Measurements from ENCODE around the gene FOXJ3. TPM values are rescaled to one million over a fixed set of nuclear protein-coding genes. Genes with fewer than 3 reads are reported as not detected.

The FOXJ3 gene
- total RNA-seq, 1 experiment from 2014 or later = 55.5 TPM

GRCh38 chr1:42330215-42330614 is 4.8 kb downstream of the FOXJ3 start:
- H3K9me3 ChIP-seq (ENCODE audit: low read length) = no peaks in the 10 kb centered on the region
- H3K27ac ChIP-seq (ENCODE audit: low read length) = no peak overlapping the region
- no peak overlapping the region for H2AFZ ChIP-seq (ENCODE audit: low read length)
- no peaks in the 10 kb centered on the region for H3K36me3 ChIP-seq (ENCODE audit: insufficient read depth, low read length)
- peaks cover 97% of the 10 kb centered on the region for H3K79me2 ChIP-seq (ENCODE audit: low read length)
- peaks cover 46% of the 10 kb centered on the region for H4K20me1 ChIP-seq (ENCODE audit: insufficient read depth, low read depth, low read length)
- no peak overlapping the region for H3K4me3 ChIP-seq (ENCODE audit: low read length)
- no peak overlapping the region for H3K4me2 ChIP-seq (ENCODE audit: low read depth, low read length, poor library complexity, severe bottlenecking)
- no peaks in the 10 kb centered on the region for H3K9me2 ChIP-seq (replicated peaks; ENCODE audit: insufficient read depth, low read length)
- no peak overlapping the region for H3K9ac ChIP-seq (ENCODE audit: low read length)
- H3K4me1 ChIP-seq (ENCODE audit: low read length) = peaks cover 15% of the 10 kb centered on the region
- DNase-seq = no peak
- H3K27me3 ChIP-seq (ENCODE audit: low read length) = no peaks in the 10 kb centered on the region

DNA sequence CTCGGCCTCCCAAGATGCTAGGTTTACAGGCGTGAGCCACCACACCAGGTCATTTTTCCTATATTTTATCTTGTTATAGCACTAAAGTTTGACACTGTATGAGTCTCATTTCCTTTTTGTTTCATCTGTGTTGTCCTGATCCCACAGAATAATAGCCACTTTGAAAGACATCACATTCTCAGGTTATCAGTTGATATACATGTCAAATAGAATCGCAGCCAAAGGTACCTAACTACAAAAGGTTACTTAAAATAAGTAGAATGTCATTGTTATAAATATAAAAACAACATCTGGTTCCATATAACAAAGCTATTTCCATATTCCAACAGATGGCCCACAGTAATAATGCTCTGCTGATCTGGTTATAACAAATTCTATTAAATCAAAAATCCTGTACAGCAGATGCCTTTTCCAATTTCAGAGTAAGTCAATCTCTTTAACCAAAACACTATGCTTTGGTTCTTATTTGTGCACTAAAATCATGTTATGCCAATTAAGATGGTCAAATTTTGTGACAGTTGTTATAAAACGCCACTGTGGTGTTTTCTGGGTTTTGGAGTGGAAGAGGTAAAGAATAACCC is 6.0 kb downstream of the FOXJ3 start:
- H3K27me3 ChIP-seq (ENCODE audit: low read length) = no peaks in the 10 kb centered on the region
- H2AFZ ChIP-seq (ENCODE audit: low read length) = no peak overlapping the region
- DNase-seq = no peak
- H4K20me1 ChIP-seq (ENCODE audit: insufficient read depth, low read depth, low read length) = peaks cover 48% of the 10 kb centered on the region
- H3K4me1 ChIP-seq (ENCODE audit: low read length) = peaks cover 15% of the 10 kb centered on the region
- H3K4me2 ChIP-seq (ENCODE audit: low read depth, low read length, poor library complexity, severe bottlenecking) = no peak overlapping the region
- no peaks in the 10 kb centered on the region for H3K36me3 ChIP-seq (ENCODE audit: insufficient read depth, low read length)
- H3K4me3 ChIP-seq (ENCODE audit: low read length) = no peak overlapping the region
- no peaks in the 10 kb centered on the region for H3K9me3 ChIP-seq (ENCODE audit: low read length)
- no peaks in the 10 kb centered on the region for H3K9me2 ChIP-seq (replicated peaks; ENCODE audit: insufficient read depth, low read length)
- no peak overlapping the region for H3K27ac ChIP-seq (ENCODE audit: low read length)
- peaks cover 98% of the 10 kb centered on the region for H3K79me2 ChIP-seq (ENCODE audit: low read length)
- no peak overlapping the region for H3K9ac ChIP-seq (ENCODE audit: low read length)

DNA sequence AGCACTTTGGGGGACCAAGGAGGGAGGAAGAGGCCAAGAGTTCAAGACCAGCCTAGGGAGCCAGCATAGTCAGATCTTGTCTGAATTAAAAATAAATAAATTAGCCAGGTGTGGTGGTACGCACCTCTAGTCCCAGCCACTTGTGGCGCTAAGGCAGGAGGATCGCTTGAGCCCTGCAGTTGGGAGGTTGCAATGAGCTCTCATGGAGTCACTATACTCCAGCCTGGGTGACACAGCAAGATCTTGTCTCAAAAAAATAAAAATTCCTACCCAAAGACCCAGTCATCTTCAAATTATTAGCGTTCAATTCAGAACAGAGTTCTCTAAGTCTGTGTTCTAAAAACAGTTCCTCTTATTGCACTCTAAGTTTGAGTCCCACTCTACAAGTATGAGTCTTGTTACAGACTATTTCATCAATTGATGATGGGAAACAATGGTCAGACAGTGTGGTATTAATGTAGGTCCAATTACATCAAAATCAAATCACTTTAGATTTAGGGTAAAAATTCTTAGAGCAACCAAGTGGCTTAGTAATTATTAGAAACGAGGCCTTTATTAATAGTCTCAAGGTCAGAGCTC is 6.9 kb downstream of the FOXJ3 start:
- H4K20me1 ChIP-seq (ENCODE audit: insufficient read depth, low read depth, low read length) = peaks cover 46% of the 10 kb centered on the region
- H3K4me1 ChIP-seq (ENCODE audit: low read length) = peaks cover 10% of the 10 kb centered on the region

GRCh38 chr1:42325014-42325402 is 10.0 kb downstream of the FOXJ3 start:
- Histone ChIP-seq H4K20me1 (ENCODE audit: insufficient read depth, low read depth, low read length) (peaks cover 38% of the 10 kb centered on the region), H3K4me1 (ENCODE audit: low read length) (peaks cover 8% of the 10 kb centered on the region), H3K9me2 (replicated peaks; ENCODE audit: insufficient read depth, low read length) (no peaks in the 10 kb centered on the region)

More for the DNA sequence above, 6.9 kb downstream of the FOXJ3 start:
- no peak overlapping the region for H3K9ac ChIP-seq (ENCODE audit: low read length)
- no peak for DNase-seq
- no peaks in the 10 kb centered on the region for H3K9me3 ChIP-seq (ENCODE audit: low read length)
- H3K4me3 ChIP-seq (ENCODE audit: low read length) = no peak overlapping the region
- no peaks in the 10 kb centered on the region for H3K9me2 ChIP-seq (replicated peaks; ENCODE audit: insufficient read depth, low read length)
- no peak overlapping the region for H3K4me2 ChIP-seq (ENCODE audit: low read depth, low read length, poor library complexity, severe bottlenecking)
- H3K79me2 ChIP-seq (ENCODE audit: low read length) = peaks cover 96% of the 10 kb centered on the region
- H3K27ac ChIP-seq (ENCODE audit: low read length) = no peak overlapping the region
- H3K36me3 ChIP-seq (ENCODE audit: insufficient read depth, low read length) = no peaks in the 10 kb centered on the region
- H3K27me3 ChIP-seq (ENCODE audit: low read length) = no peaks in the 10 kb centered on the region
- H2AFZ ChIP-seq (ENCODE audit: low read length) = no peak overlapping the region

GRCh38 chr1:42324398-42325013 is 10.5 kb downstream of the FOXJ3 start:
- H3K9me3 ChIP-seq (ENCODE audit: low read length) = no peaks in the 10 kb centered on the region
- no peaks in the 10 kb centered on the region for H3K9me2 ChIP-seq (replicated peaks; ENCODE audit: insufficient read depth, low read length)
- H3K27ac ChIP-seq (ENCODE audit: low read length) = no peak overlapping the region
- H3K79me2 ChIP-seq (ENCODE audit: low read length) = peaks cover 96% of the 10 kb centered on the region
- no peaks in the 10 kb centered on the region for H3K27me3 ChIP-seq (ENCODE audit: low read length)
- no peak for DNase-seq
- H4K20me1 ChIP-seq (ENCODE audit: insufficient read depth, low read depth, low read length) = peaks cover 35% of the 10 kb centered on the region
- no peak overlapping the region for H2AFZ ChIP-seq (ENCODE audit: low read length)
- no peak overlapping the region for H3K4me2 ChIP-seq (ENCODE audit: low read depth, low read length, poor library complexity, severe bottlenecking)
- H3K4me1 ChIP-seq (ENCODE audit: low read length) = peaks cover 13% of the 10 kb centered on the region
- H3K9ac ChIP-seq (ENCODE audit: low read length) = no peak overlapping the region
- H3K4me3 ChIP-seq (ENCODE audit: low read length) = no peak overlapping the region
- H3K36me3 ChIP-seq (ENCODE audit: insufficient read depth, low read length) = no peaks in the 10 kb centered on the region

More at GRCh38 chr1:42325014-42325402, 10.0 kb downstream of the FOXJ3 start:
- no peak overlapping the region for H3K27ac ChIP-seq (ENCODE audit: low read length)
- no peaks in the 10 kb centered on the region for H3K9me3 ChIP-seq (ENCODE audit: low read length)
- no peak for DNase-seq
- H3K9ac ChIP-seq (ENCODE audit: low read length) = no peak overlapping the region
- peaks cover 96% of the 10 kb centered on the region for H3K79me2 ChIP-seq (ENCODE audit: low read length)
- no peaks in the 10 kb centered on the region for H3K27me3 ChIP-seq (ENCODE audit: low read length)
- no peak overlapping the region for H3K4me2 ChIP-seq (ENCODE audit: low read depth, low read length, poor library complexity, severe bottlenecking)
- H3K36me3 ChIP-seq (ENCODE audit: insufficient read depth, low read length) = no peaks in the 10 kb centered on the region
- H3K4me3 ChIP-seq (ENCODE audit: low read length) = no peak overlapping the region
- H2AFZ ChIP-seq (ENCODE audit: low read length) = no peak overlapping the region

GRCh38 chr1:42323551-42323950 is 11.5 kb downstream of the FOXJ3 start:
- no peak overlapping the region for H3K27ac ChIP-seq (ENCODE audit: low read length)

DNA sequence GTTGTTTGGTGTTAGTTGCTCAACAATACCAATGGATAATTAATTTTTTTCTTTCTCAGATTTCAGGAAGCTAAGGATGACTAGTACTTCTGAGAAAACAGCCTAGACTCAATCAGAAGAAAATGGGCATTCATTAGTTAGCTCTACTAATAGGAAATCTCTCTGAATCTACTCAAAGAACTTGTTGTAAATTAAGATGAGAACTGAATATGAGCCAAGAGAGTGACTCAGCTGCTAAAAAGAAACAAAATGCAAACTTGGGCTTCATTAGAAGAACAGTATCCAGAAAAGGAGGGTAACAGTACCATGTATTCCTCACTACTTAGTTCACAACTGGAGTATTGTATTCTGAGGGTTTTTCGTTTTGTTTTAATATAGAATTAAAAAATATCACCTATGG is 12.5 kb downstream of the FOXJ3 start:
- Histone ChIP-seq H3K79me2 (ENCODE audit: low read length) (peaks cover 96% of the 10 kb centered on the region), H3K9me2 (replicated peaks; ENCODE audit: insufficient read depth, low read length) (no peaks in the 10 kb centered on the region), H3K36me3 (ENCODE audit: insufficient read depth, low read length) (no peaks in the 10 kb centered on the region), H3K4me3 (ENCODE audit: low read length) (no peak overlapping the region), H3K9me3 (ENCODE audit: low read length) (no peaks in the 10 kb centered on the region), H3K4me1 (ENCODE audit: low read length) (peaks cover 17% of the 10 kb centered on the region), H3K27me3 (ENCODE audit: low read length) (no peaks in the 10 kb centered on the region), H3K9ac (ENCODE audit: low read length) (no peak overlapping the region), H2AFZ (ENCODE audit: low read length) (no peak overlapping the region), H3K27ac (ENCODE audit: low read length) (no peak overlapping the region), H4K20me1 (ENCODE audit: insufficient read depth, low read depth, low read length) (peaks cover 28% of the 10 kb centered on the region), H3K4me2 (ENCODE audit: low read depth, low read length, poor library complexity, severe bottlenecking) (no peak overlapping the region)
- no peak for DNase-seq

More at GRCh38 chr1:42323551-42323950, 11.5 kb downstream of the FOXJ3 start:
- Histone ChIP-seq H3K9ac (ENCODE audit: low read length) (no peak overlapping the region), H3K4me3 (ENCODE audit: low read length) (no peak overlapping the region), H3K36me3 (ENCODE audit: insufficient read depth, low read length) (no peaks in the 10 kb centered on the region), H3K9me2 (replicated peaks; ENCODE audit: insufficient read depth, low read length) (no peaks in the 10 kb centered on the region), H3K4me1 (ENCODE audit: low read length) (peaks cover 17% of the 10 kb centered on the region), H3K9me3 (ENCODE audit: low read length) (no peaks in the 10 kb centered on the region), H4K20me1 (ENCODE audit: insufficient read depth, low read depth, low read length) (peaks cover 31% of the 10 kb centered on the region), H2AFZ (ENCODE audit: low read length) (no peak overlapping the region), H3K79me2 (ENCODE audit: low read length) (peaks cover 96% of the 10 kb centered on the region), H3K27me3 (ENCODE audit: low read length) (no peaks in the 10 kb centered on the region), H3K4me2 (ENCODE audit: low read depth, low read length, poor library complexity, severe bottlenecking) (no peak overlapping the region)
- no peak for DNase-seq

GRCh38 chr1:42321731-42322130 is 13.3 kb downstream of the FOXJ3 start:
- Histone ChIP-seq H4K20me1 (ENCODE audit: insufficient read depth, low read depth, low read length) (peaks cover 27% of the 10 kb centered on the region), H2AFZ (ENCODE audit: low read length) (no peak overlapping the region), H3K9me2 (replicated peaks; ENCODE audit: insufficient read depth, low read length) (no peaks in the 10 kb centered on the region), H3K4me3 (ENCODE audit: low read length) (no peak overlapping the region), H3K4me2 (ENCODE audit: low read depth, low read length, poor library complexity, severe bottlenecking) (no peak overlapping the region), H3K36me3 (ENCODE audit: insufficient read depth, low read length) (no peaks in the 10 kb centered on the region), H3K9ac (ENCODE audit: low read length) (no peak overlapping the region), H3K27ac (ENCODE audit: low read length) (no peak overlapping the region), H3K79me2 (ENCODE audit: low read length) (peaks cover 96% of the 10 kb centered on the region), H3K9me3 (ENCODE audit: low read length) (no peaks in the 10 kb centered on the region), H3K4me1 (ENCODE audit: low read length) (peaks cover 17% of the 10 kb centered on the region), H3K27me3 (ENCODE audit: low read length) (no peaks in the 10 kb centered on the region)
- DNase-seq = no peak
